Tibial artery (tissue), 4 donors: ENCODE data around the gene TNRC6A.

Experiments used
- DNase-seq, 2 donors: peaks; one replicate each; pipeline ENCODE4 v3.0.0-alpha.2; 2019
- H3K27ac ChIP-seq, 2 donors: fragments of 200-600 bp; sonication (generic) in 1 of 2; 1 replicate in 1 of 2; 2 replicates in 1 of 2; pipeline ENCODE4 v1.5.1; 2018 to 2019; ENCODE audit warnings: mild to moderate bottlenecking in 1 of 2
- H3K27me3 ChIP-seq, 2 donors: fragments of 200-600 bp; sonication (generic) in 1 of 2; one replicate each; pipeline versions ENCODE4 v1.5.1 to v1.6.0; 2016 to 2019
- H3K36me3 ChIP-seq, 3 donors: fragments of 200-600 bp; sonication (generic) in 2 of 3; one replicate each; pipeline ENCODE4 v1.5.1; 2016 to 2019; ENCODE audit warnings: mild to moderate bottlenecking in 2 of 3
- H3K4me1 ChIP-seq, 4 donors: fragments of 200-600 bp; sonication (generic) in 2 of 4; 1 replicate in 3 of 4; 2 replicates in 1 of 4; pipeline ENCODE4 v1.5.1; 2016 to 2019
- H3K4me3 ChIP-seq, 2 donors: fragments of 200-600 bp; sonication (generic) in 1 of 2; 1 replicate in 1 of 2; 2 replicates in 1 of 2; pipeline ENCODE4 v1.5.1; 2018 to 2019; ENCODE audit warnings: mild to moderate bottlenecking in 2 of 2
- H3K9me3 ChIP-seq, 3 donors: fragments of 200-600 bp; sonication (generic) in 1 of 3; one replicate each; pipeline ENCODE4 v1.5.1; 2016 to 2019
- intact Hi-C: fragments of 100-400 bp; cut with DNase I; formaldehyde crosslinking; loops from one replicate; pipeline ENCODE4 v1.15.0; 2023; ENCODE audit warnings: low total_unique reads
- TF ChIP-seq, protein P1 (sequence below), 2 experiments: fragments of 200-600 bp in 1 of 2; fragments of 450-650 bp in 1 of 2; IDR thresholded peaks; one replicate each; pipeline ENCODE4 v1.5.1; 2017 to 2019; ENCODE audit warnings: antibody characterized with exemption in 2 of 2, mild to moderate bottlenecking in 1 of 2, moderate library complexity in 1 of 2

The TNRC6A gene

GRCh38 chr16:24686678-24687077 is 42.8 kb upstream of the TNRC6A start:
- TF ChIP-seq, protein P1, sequence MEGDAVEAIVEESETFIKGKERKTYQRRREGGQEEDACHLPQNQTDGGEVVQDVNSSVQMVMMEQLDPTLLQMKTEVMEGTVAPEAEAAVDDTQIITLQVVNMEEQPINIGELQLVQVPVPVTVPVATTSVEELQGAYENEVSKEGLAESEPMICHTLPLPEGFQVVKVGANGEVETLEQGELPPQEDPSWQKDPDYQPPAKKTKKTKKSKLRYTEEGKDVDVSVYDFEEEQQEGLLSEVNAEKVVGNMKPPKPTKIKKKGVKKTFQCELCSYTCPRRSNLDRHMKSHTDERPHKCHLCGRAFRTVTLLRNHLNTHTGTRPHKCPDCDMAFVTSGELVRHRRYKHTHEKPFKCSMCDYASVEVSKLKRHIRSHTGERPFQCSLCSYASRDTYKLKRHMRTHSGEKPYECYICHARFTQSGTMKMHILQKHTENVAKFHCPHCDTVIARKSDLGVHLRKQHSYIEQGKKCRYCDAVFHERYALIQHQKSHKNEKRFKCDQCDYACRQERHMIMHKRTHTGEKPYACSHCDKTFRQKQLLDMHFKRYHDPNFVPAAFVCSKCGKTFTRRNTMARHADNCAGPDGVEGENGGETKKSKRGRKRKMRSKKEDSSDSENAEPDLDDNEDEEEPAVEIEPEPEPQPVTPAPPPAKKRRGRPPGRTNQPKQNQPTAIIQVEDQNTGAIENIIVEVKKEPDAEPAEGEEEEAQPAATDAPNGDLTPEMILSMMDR (IDR thresholded peaks at IDR 0.05), result no peak
- Histone ChIP-seq H3K27me3 (no peaks in the 10 kb centered on the region), H3K9me3 (no peaks in the 10 kb centered on the region), H3K4me1 (peaks cover 0 to 15% (median 10%) of the 10 kb centered on the region in 4 donors), H3K4me3 (no peak overlapping the region), H3K27ac (peak overlapping the region; percentile 34 to 43), H3K36me3 (no peaks in the 10 kb centered on the region)
- intact Hi-C loops, result no loop called here
- DNase-seq, result no peak

DNA sequence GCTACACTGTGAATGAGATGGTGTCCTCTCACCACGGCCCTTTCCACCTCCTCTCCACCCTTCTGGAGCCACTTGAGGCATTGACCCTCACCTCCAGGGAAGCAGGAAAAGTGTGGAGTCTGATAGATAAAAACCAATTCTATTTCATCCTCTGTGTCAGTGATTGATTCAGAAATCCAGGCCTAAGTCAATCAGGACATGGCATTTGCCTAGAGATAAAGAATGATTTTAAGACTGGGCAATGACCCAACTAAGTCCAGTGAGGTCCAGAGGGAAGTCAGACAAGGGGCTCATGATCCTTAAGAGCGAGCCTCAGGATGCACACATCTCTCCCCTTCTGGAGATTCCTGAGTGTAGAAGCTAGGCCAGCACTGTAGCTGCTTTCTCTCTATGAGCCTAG is 41.1 kb upstream of the TNRC6A start:
- H3K4me1 ChIP-seq, result peaks cover 0 to 15% (median 10%) of the 10 kb centered on the region in 4 donors
- no peak overlapping the region for H3K27ac ChIP-seq
- no peaks in the 10 kb centered on the region for H3K36me3 ChIP-seq
- TF ChIP-seq, protein P1 (IDR thresholded peaks at IDR 0.05), result no peak
- H3K4me3 ChIP-seq, result no peak overlapping the region
- no peaks in the 10 kb centered on the region for H3K9me3 ChIP-seq
- no peak for DNase-seq
- intact Hi-C loops, result no loop called here
- no peaks in the 10 kb centered on the region for H3K27me3 ChIP-seq

GRCh38 chr16:24689128-24689527 is 40.3 kb upstream of the TNRC6A start:
- Histone ChIP-seq H3K4me1 (peaks cover 0 to 15% (median 10%) of the 10 kb centered on the region in 4 donors), H3K27ac (no peak overlapping the region), H3K4me3 (no peak overlapping the region), H3K36me3 (no peaks in the 10 kb centered on the region), H3K9me3 (no peaks in the 10 kb centered on the region), H3K27me3 (no peaks in the 10 kb centered on the region)
- intact Hi-C loops, result no loop called here
- peak in 1 of 2 donors; percentile 41 for DNase-seq
- TF ChIP-seq, protein P1 (IDR thresholded peaks at IDR 0.05), result peak; percentile 40 to 51

GRCh38 chr16:24692854-24693253 is 36.6 kb upstream of the TNRC6A start:
- Histone ChIP-seq H3K27me3 (no peaks in the 10 kb centered on the region), H3K27ac (no peak overlapping the region), H3K4me1 (no peaks in the 10 kb centered on the region), H3K4me3 (no peak overlapping the region), H3K36me3 (no peaks in the 10 kb centered on the region), H3K9me3 (no peaks in the 10 kb centered on the region)
- no peak for DNase-seq
- TF ChIP-seq, protein P1 (IDR thresholded peaks at IDR 0.05), result no peak
- intact Hi-C loops, result no loop called here

GRCh38 chr16:24694931-24695330 is 34.5 kb upstream of the TNRC6A start:
- no peaks in the 10 kb centered on the region for H3K9me3 ChIP-seq
- DNase-seq, result no peak
- TF ChIP-seq, protein P1 (IDR thresholded peaks at IDR 0.05), result no peak
- intact Hi-C loops, result no loop called here
- H3K36me3 ChIP-seq, result no peaks in the 10 kb centered on the region
- no peaks in the 10 kb centered on the region for H3K27me3 ChIP-seq
- no peak overlapping the region for H3K4me3 ChIP-seq
- no peak overlapping the region for H3K27ac ChIP-seq
- H3K4me1 ChIP-seq, result peaks cover 0 to 7% (median 2%) of the 10 kb centered on the region in 4 donors

DNA sequence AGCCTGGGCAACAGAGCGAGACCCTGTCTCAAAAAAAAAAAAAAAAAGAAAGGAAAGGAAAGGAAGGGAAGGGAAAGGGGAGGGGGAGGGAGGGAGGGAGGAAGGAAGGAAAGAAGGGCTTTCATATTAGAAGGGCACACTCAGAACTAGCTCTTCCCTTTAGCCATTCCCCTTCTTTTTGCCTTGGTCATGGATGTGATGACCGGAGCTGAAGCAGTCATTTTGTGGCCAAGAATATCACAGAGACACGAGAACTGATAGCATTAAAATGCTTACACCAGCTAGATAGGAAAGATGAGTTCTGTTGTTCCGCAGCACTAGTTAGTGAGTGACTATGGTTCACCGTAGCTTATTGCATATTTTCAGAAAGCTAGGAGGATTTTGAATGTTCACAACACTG is 32.8 kb upstream of the TNRC6A start:
- H3K27ac ChIP-seq, result no peak overlapping the region
- H3K4me3 ChIP-seq, result no peak overlapping the region
- TF ChIP-seq, protein P1 (IDR thresholded peaks at IDR 0.05), result no peak
- H3K27me3 ChIP-seq, result no peaks in the 10 kb centered on the region
- peaks cover 0 to 23% (median 16%) of the 10 kb centered on the region in 4 donors for H3K4me1 ChIP-seq
- intact Hi-C loops, result no loop called here
- DNase-seq, result no peak
- H3K9me3 ChIP-seq, result no peaks in the 10 kb centered on the region
- no peaks in the 10 kb centered on the region for H3K36me3 ChIP-seq
